ENCODE data around the gene LRRC30.

DNA sequence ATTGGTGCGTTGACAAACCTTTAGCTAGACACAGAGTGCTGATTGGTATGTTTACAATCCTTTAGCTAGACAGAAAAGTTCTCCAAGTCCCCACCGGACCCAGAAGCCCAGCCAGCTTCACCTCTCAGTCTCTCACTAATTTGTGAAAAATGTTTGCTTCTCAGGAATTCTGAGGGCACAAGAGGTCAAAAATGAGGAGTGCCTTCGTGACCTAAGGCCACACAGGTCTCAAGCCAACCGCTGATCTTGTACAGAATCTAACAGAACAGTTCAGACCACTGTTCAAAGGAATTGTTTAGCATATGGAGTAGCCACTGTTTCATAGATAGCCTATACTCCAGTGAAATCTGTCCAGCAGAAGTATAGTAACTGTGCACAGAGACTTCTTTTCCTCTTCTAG lies 29.8 kb upstream of the LRRC30 start:
- TF ChIP-seq EZH2 (IDR thresholded peaks at IDR 0.05): no peak
- TF ChIP-seq, protein P1, sequence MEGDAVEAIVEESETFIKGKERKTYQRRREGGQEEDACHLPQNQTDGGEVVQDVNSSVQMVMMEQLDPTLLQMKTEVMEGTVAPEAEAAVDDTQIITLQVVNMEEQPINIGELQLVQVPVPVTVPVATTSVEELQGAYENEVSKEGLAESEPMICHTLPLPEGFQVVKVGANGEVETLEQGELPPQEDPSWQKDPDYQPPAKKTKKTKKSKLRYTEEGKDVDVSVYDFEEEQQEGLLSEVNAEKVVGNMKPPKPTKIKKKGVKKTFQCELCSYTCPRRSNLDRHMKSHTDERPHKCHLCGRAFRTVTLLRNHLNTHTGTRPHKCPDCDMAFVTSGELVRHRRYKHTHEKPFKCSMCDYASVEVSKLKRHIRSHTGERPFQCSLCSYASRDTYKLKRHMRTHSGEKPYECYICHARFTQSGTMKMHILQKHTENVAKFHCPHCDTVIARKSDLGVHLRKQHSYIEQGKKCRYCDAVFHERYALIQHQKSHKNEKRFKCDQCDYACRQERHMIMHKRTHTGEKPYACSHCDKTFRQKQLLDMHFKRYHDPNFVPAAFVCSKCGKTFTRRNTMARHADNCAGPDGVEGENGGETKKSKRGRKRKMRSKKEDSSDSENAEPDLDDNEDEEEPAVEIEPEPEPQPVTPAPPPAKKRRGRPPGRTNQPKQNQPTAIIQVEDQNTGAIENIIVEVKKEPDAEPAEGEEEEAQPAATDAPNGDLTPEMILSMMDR (IDR thresholded peaks at IDR 0.05): no peak
- no peak for TF ChIP-seq EZH2phosphoT487 (IDR thresholded peaks at IDR 0.05)
